Karpas-422 (cell line): Measurements from ENCODE around the gene PTPRM. TPM values are rescaled to one million over a fixed set of nuclear protein-coding genes. Genes with fewer than 3 reads are reported as not detected.

Experiments
- DNase-seq: peaks from one replicate; pipeline ENCODE4 v3.0.0-alpha.2; 2015
- H2AFZ ChIP-seq: fragments of 200-600 bp; sonication (generic); 2 replicates; pipeline ENCODE4 v1.6.1; 2014; ENCODE audit warnings: antibody characterized with exemption, low read length, mixed read lengths
- H3K27ac ChIP-seq: fragments of 200-600 bp; sonication (generic); 2 replicates; pipeline ENCODE4 v1.5.1; 2014; ENCODE audit warnings: mild to moderate bottlenecking, low read length, moderate library complexity
- H3K27me3 ChIP-seq: fragments of 200-600 bp; sonication (generic); 2 replicates; pipeline ENCODE4 v1.6.1; 2014; ENCODE audit warnings: low read length, mixed read lengths
- H3K36me3 ChIP-seq: fragments of 200-600 bp; sonication (generic); 2 replicates; pipeline ENCODE4 v1.6.1; 2014; ENCODE audit warnings: low read length, mixed read lengths; ENCODE audit not compliant: insufficient read depth
- H3K4me1 ChIP-seq: fragments of 200-600 bp; sonication (generic); 2 replicates; pipeline ENCODE4 v1.6.1; 2014; ENCODE audit warnings: mild to moderate bottlenecking, low read length, mixed read lengths
- H3K4me2 ChIP-seq: fragments of 200-600 bp; sonication (generic); 2 replicates; pipeline ENCODE4 v1.6.1; 2014; ENCODE audit warnings: low read length, low read depth, mild to moderate bottlenecking; ENCODE audit not compliant: poor library complexity, severe bottlenecking
- H3K4me3 ChIP-seq: fragments of 200-600 bp; sonication (generic); 2 replicates; pipeline ENCODE4 v1.5.1; 2014; ENCODE audit warnings: mild to moderate bottlenecking, antibody characterized with exemption, low read length, mixed read lengths
- H3K79me2 ChIP-seq: fragments of 200-600 bp; sonication (generic); 2 replicates; pipeline ENCODE4 v1.6.1; 2014; ENCODE audit warnings: mild to moderate bottlenecking, low read length, mixed read lengths
- H3K9ac ChIP-seq: fragments of 200-600 bp; sonication (generic); 2 replicates; pipeline ENCODE4 v1.6.0; 2014; ENCODE audit warnings: low read length
- H3K9me2 ChIP-seq: fragments of 200-600 bp; sonication (generic), shearing (Covaris generic); replicated peaks from 2 replicates; pipeline ENCODE4 v1.6.0; 2014; ENCODE audit warnings: mild to moderate bottlenecking, low read length, moderate library complexity; ENCODE audit not compliant: insufficient read depth
- H3K9me3 ChIP-seq: fragments of 300-700, 200-600 bp; sonication (generic); 2 replicates; pipeline ENCODE4 v1.6.1; 2014; ENCODE audit warnings: low read length, mixed read lengths
- H4K20me1 ChIP-seq: fragments of 200-600 bp; sonication (generic); 2 replicates; pipeline ENCODE4 v1.6.1; 2014; ENCODE audit warnings: mild to moderate bottlenecking, antibody characterized with exemption, low read length, low read depth; ENCODE audit not compliant: insufficient read depth
- total RNA-seq: library from RNA; depleted of rRNA; stranded (reverse); fragments of >200 nt; shearing (Covaris generic); gene quantifications from 2 replicates; pipeline ENCODE4 v1.2.3, GENCODE V29; 2014; ENCODE audit warnings: low replicate concordance

The PTPRM gene
- total RNA-seq, 1 experiment from 2014 or later: not detected

- H3K9ac ChIP-seq: no peak overlapping the region
- H3K27ac ChIP-seq: no peak overlapping the region
- H4K20me1 ChIP-seq: no peaks in the 10 kb centered on the region
- H3K9me2 ChIP-seq: no peaks in the 10 kb centered on the region
- H3K4me1 ChIP-seq: no peaks in the 10 kb centered on the region
- H2AFZ ChIP-seq: no peak overlapping the region
- no peak overlapping the region for H3K4me3 ChIP-seq
- no peaks in the 10 kb centered on the region for H3K79me2 ChIP-seq
- no peaks in the 10 kb centered on the region for H3K36me3 ChIP-seq
- H3K4me2 ChIP-seq: no peak overlapping the region
- no peak for DNase-seq
- H3K9me3 ChIP-seq: no peaks in the 10 kb centered on the region
- no peaks in the 10 kb centered on the region for H3K27me3 ChIP-seq
Measured at GRCh38 chr18:8409151-8409550, 842.0 kb downstream of the PTPRM start.

- no peak overlapping the region for H3K4me2 ChIP-seq
- H3K9me2 ChIP-seq: no peaks in the 10 kb centered on the region
- no peak overlapping the region for H2AFZ ChIP-seq
- H3K9me3 ChIP-seq: no peaks in the 10 kb centered on the region
- no peak overlapping the region for H3K9ac ChIP-seq
- no peaks in the 10 kb centered on the region for H3K36me3 ChIP-seq
- no peak overlapping the region for H3K27ac ChIP-seq
- H3K4me1 ChIP-seq: no peaks in the 10 kb centered on the region
- no peaks in the 10 kb centered on the region for H3K27me3 ChIP-seq
- no peaks in the 10 kb centered on the region for H3K79me2 ChIP-seq
- no peak overlapping the region for H3K4me3 ChIP-seq
- no peak for DNase-seq
- H4K20me1 ChIP-seq: no peaks in the 10 kb centered on the region
Measured at GRCh38 chr18:8411492-8411891, 844.4 kb downstream of the PTPRM start.

DNA sequence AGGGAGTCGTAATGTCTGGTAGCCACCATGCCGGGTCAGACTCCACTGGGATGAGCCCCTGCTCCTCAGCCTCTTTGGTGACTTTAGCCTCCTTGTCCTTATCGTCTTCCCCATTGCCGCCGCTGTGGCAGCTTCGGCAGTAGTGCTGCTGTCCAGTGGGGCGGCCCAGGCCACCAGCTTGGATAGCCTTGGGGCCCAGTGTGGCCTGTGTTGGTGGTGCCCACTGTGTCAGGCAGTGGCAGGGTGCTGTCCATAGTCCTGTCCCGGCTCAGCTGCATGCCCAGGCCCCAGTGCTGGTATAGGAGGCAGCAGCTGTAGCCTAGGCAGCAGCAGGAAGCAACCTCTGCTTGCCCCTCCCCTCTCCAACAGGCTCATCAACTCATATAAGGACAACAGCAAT, 845.0 kb downstream of the PTPRM start:
- no peak overlapping the region for H2AFZ ChIP-seq
- H3K9ac ChIP-seq: no peak overlapping the region
- no peaks in the 10 kb centered on the region for H3K79me2 ChIP-seq
- no peaks in the 10 kb centered on the region for H3K27me3 ChIP-seq
- no peaks in the 10 kb centered on the region for H4K20me1 ChIP-seq
- no peak overlapping the region for H3K4me3 ChIP-seq
- H3K4me2 ChIP-seq: no peak overlapping the region
- H3K27ac ChIP-seq: no peak overlapping the region
- DNase-seq: no peak
- H3K36me3 ChIP-seq: no peaks in the 10 kb centered on the region
- no peaks in the 10 kb centered on the region for H3K9me3 ChIP-seq
- H3K9me2 ChIP-seq: no peaks in the 10 kb centered on the region
- H3K4me1 ChIP-seq: no peaks in the 10 kb centered on the region

DNA sequence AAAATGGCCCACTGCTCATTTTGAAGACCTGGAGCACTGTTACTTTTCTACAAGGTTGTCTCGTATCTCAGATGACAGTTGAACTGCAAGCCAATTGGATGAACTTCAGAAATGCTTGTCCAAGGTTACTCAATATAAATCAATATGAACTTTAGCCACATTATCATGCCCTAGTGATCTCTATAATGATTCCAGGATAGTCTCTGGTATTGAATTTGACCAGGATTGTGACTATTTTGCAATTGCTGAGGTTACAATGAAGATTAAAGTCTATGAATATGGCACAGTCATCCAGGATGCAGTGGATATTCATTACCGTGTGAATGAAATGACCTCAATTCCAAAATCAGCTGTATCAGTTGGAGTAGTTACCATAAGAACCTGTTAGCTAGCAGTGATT, 846.1 kb downstream of the PTPRM start:
- H3K9ac ChIP-seq: no peak overlapping the region
- H2AFZ ChIP-seq: no peak overlapping the region
- no peaks in the 10 kb centered on the region for H3K9me2 ChIP-seq
- no peaks in the 10 kb centered on the region for H3K4me1 ChIP-seq
- H4K20me1 ChIP-seq: no peaks in the 10 kb centered on the region
- no peak overlapping the region for H3K4me2 ChIP-seq
- no peaks in the 10 kb centered on the region for H3K36me3 ChIP-seq
- H3K4me3 ChIP-seq: no peak overlapping the region
- no peaks in the 10 kb centered on the region for H3K79me2 ChIP-seq
- H3K27me3 ChIP-seq: no peaks in the 10 kb centered on the region
- no peak for DNase-seq
- no peaks in the 10 kb centered on the region for H3K9me3 ChIP-seq
- H3K27ac ChIP-seq: no peak overlapping the region

DNA sequence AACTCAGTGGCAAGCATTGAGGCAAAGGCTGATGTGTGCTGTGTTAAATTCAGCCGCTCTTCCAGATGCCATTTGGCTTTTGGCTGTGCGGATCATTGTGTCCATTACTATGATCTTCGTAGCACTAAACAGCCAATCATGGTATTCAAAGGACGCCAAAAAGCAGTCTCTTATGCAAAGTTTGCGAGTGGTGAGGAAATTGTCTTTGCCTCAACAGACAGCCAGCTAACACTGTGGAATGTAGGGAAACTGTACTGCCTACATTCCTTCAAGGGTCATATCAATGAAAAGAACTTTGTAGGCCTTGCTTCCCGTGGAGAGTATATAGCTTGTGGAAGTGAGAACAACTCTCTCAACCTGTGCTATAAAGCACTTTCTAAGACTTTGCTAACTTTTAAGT, 846.6 kb downstream of the PTPRM start:
- Histone ChIP-seq H2AFZ (no peak overlapping the region), H3K4me3 (no peak overlapping the region), H3K9me2 (no peaks in the 10 kb centered on the region), H3K27me3 (no peaks in the 10 kb centered on the region), H3K4me1 (no peaks in the 10 kb centered on the region), H4K20me1 (no peaks in the 10 kb centered on the region), H3K36me3 (no peaks in the 10 kb centered on the region), H3K9ac (no peak overlapping the region), H3K4me2 (no peak overlapping the region), H3K9me3 (no peaks in the 10 kb centered on the region), H3K27ac (no peak overlapping the region), H3K79me2 (no peaks in the 10 kb centered on the region)
- no peak for DNase-seq

- no peaks in the 10 kb centered on the region for H3K4me1 ChIP-seq
- H3K9me3 ChIP-seq: no peaks in the 10 kb centered on the region
- no peak overlapping the region for H2AFZ ChIP-seq
Measured at GRCh38 chr18:8416212-8417019, 849.3 kb downstream of the PTPRM start.

GRCh38 chr18:8422391-8422790, 855.3 kb downstream of the PTPRM start:
- H3K27ac ChIP-seq: no peak overlapping the region
- H3K27me3 ChIP-seq: no peaks in the 10 kb centered on the region
- no peaks in the 10 kb centered on the region for H3K79me2 ChIP-seq
- H3K9me2 ChIP-seq: no peaks in the 10 kb centered on the region
- no peaks in the 10 kb centered on the region for H3K9me3 ChIP-seq
- H2AFZ ChIP-seq: no peak overlapping the region
- H4K20me1 ChIP-seq: no peaks in the 10 kb centered on the region
- no peak for DNase-seq
- no peak overlapping the region for H3K4me2 ChIP-seq
- no peaks in the 10 kb centered on the region for H3K4me1 ChIP-seq
- no peak overlapping the region for H3K9ac ChIP-seq
- no peaks in the 10 kb centered on the region for H3K36me3 ChIP-seq
- no peak overlapping the region for H3K4me3 ChIP-seq

More at GRCh38 chr18:8416212-8417019, 849.3 kb downstream of the PTPRM start:
- Histone ChIP-seq H3K36me3 (no peaks in the 10 kb centered on the region), H3K9me2 (no peaks in the 10 kb centered on the region), H3K9ac (no peak overlapping the region), H3K4me3 (no peak overlapping the region), H3K27ac (no peak overlapping the region), H4K20me1 (no peaks in the 10 kb centered on the region), H3K4me2 (no peak overlapping the region), H3K27me3 (no peaks in the 10 kb centered on the region), H3K79me2 (no peaks in the 10 kb centered on the region)
- DNase-seq: no peak

DNA sequence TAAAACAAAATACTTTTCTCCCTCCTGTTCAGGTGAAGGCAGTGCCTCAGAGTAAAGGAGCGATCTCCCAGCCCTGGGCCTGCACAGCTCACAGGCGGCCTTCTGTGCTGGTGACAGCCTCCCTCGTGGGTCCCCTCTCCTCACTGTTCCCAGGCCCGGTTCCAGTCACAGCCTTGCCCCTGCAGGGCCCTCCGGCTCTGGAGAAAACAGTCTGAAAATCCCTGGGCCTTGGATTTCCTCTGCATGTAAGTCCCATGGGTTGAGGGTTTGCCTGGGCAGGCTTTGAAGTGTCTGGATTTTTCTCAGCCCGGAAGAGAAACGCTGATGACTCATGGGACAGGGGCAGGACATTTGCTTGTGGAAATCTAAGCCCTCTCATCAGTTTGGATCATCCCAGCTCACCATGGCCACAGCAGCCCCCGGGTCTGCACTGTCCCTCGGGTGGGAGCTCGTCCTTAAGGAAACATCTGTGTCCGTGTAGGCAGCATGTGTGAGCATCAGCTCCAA, 856.0 kb downstream of the PTPRM start:
- Histone ChIP-seq H3K36me3 (no peaks in the 10 kb centered on the region), H3K4me2 (no peak overlapping the region), H3K4me3 (no peak overlapping the region)

More for the DNA sequence above, 856.0 kb downstream of the PTPRM start:
- Histone ChIP-seq H3K27ac (no peak overlapping the region), H3K9me3 (no peaks in the 10 kb centered on the region), H3K9me2 (no peaks in the 10 kb centered on the region), H3K79me2 (no peaks in the 10 kb centered on the region), H4K20me1 (no peaks in the 10 kb centered on the region), H3K9ac (no peak overlapping the region), H2AFZ (no peak overlapping the region), H3K27me3 (no peaks in the 10 kb centered on the region), H3K4me1 (no peaks in the 10 kb centered on the region)
- no peak for DNase-seq
